ENCODE measurements around the gene GPR153. TPM values are rescaled to one million over a fixed set of nuclear protein-coding genes. Genes with fewer than 3 reads are reported as not detected.

Gene GPR153
- total RNA-seq, 4 donors from 2014 or later, result 5.6 to 22.1 (median 10.3) TPM

- TF ChIP-seq CTCF (IDR thresholded peaks at IDR 0.05) (no peak), POLR2A (IDR thresholded peaks at IDR 0.05) (no peak)
- no peak overlapping the region for H3K4me3 ChIP-seq
- peak overlapping the region in 1 of 2 donors; percentile 10 for H3K27ac ChIP-seq
These were observed 12.5 kb upstream of the GPR153 start for GRCh38 chr1:6273380-6273891.

GRCh38 chr1:6272868-6273267 is 12.0 kb upstream of the GPR153 start:
- H3K4me3 ChIP-seq, result no peak overlapping the region
- no peak for DNase-seq
- H3K36me3 ChIP-seq, result no peaks in the 10 kb centered on the region
- no peaks in the 10 kb centered on the region for H3K27me3 ChIP-seq
- H3K4me1 ChIP-seq, result peaks cover 3 to 5% of the 10 kb centered on the region in 2 donors
- TF ChIP-seq POLR2A (IDR thresholded peaks at IDR 0.05) (no peak), CTCF (IDR thresholded peaks at IDR 0.05) (no peak)
- intact Hi-C loops (cut with DNase I; ENCODE audit: low total_unique reads), result no loop called here
- no peaks in the 10 kb centered on the region for H3K9me3 ChIP-seq
- H3K27ac ChIP-seq, result peak overlapping the region in 1 of 2 donors; percentile 10

More at GRCh38 chr1:6273380-6273891, 12.5 kb upstream of the GPR153 start:
- Histone ChIP-seq H3K27me3 (no peaks in the 10 kb centered on the region), H3K9me3 (no peaks in the 10 kb centered on the region), H3K36me3 (no peaks in the 10 kb centered on the region), H3K4me1 (peaks cover 3 to 5% of the 10 kb centered on the region in 2 donors)
- intact Hi-C loops (cut with DNase I; ENCODE audit: low total_unique reads), result no loop called here
- peak; percentile 56 to 67 for DNase-seq

GRCh38 chr1:6272452-6272851 is 11.6 kb upstream of the GPR153 start:
- intact Hi-C loops (cut with DNase I; ENCODE audit: low total_unique reads), result no loop called here
- TF ChIP-seq CTCF (IDR thresholded peaks at IDR 0.05), result no peak
- no peak for TF ChIP-seq POLR2A (IDR thresholded peaks at IDR 0.05)

GRCh38 chr1:6271554-6271953 is 10.7 kb upstream of the GPR153 start:
- peaks cover 1 to 3% of the 10 kb centered on the region in 2 donors for H3K4me1 ChIP-seq
- H3K4me3 ChIP-seq, result no peak overlapping the region
- TF ChIP-seq CTCF (IDR thresholded peaks at IDR 0.05), result no peak
- TF ChIP-seq POLR2A (IDR thresholded peaks at IDR 0.05), result no peak
- H3K27ac ChIP-seq, result no peak overlapping the region
- H3K27me3 ChIP-seq, result no peaks in the 10 kb centered on the region
- DNase-seq, result no peak
- H3K36me3 ChIP-seq, result no peaks in the 10 kb centered on the region
- intact Hi-C loops (cut with DNase I; ENCODE audit: low total_unique reads), result no loop called here
- H3K9me3 ChIP-seq, result no peaks in the 10 kb centered on the region

More at GRCh38 chr1:6272452-6272851, 11.6 kb upstream of the GPR153 start:
- H3K9me3 ChIP-seq, result no peaks in the 10 kb centered on the region
- no peaks in the 10 kb centered on the region for H3K27me3 ChIP-seq
- no peak for DNase-seq
- H3K27ac ChIP-seq, result no peak overlapping the region
- H3K4me1 ChIP-seq, result peaks cover 3 to 5% of the 10 kb centered on the region in 2 donors
- H3K4me3 ChIP-seq, result no peak overlapping the region
- H3K36me3 ChIP-seq, result no peaks in the 10 kb centered on the region

- TF ChIP-seq POLR2A (IDR thresholded peaks at IDR 0.05) (no peak), CTCF (IDR thresholded peaks at IDR 0.05) (no peak)
- intact Hi-C loops (cut with DNase I; ENCODE audit: low total_unique reads), result no loop called here
- Histone ChIP-seq H3K27ac (no peak overlapping the region), H3K9me3 (no peaks in the 10 kb centered on the region), H3K36me3 (no peaks in the 10 kb centered on the region), H3K27me3 (no peaks in the 10 kb centered on the region), H3K4me1 (peaks cover 0 to 3% of the 10 kb centered on the region in 2 donors), H3K4me3 (no peak overlapping the region)
- no peak for DNase-seq
These were observed 10.1 kb upstream of the GPR153 start for GRCh38 chr1:6271006-6271405.
